HG03039 (cell line): ENCODE results near the gene KRCC1.
"Not testable (repeated sequence)": the region's sequence is repeated elsewhere in the genome, so short reads cannot be mapped to it uniquely, and the experiment has no call there.

ENCODE experiments used
- ATAC-seq: cut with Tn5 transposase; IDR thresholded peaks from one replicate; pipeline ENCODE4 v1.9.1; 2021; ENCODE audit warnings: mild to moderate bottlenecking, moderate library complexity; ENCODE audit not compliant: unreplicated experiment

The KRCC1 gene

DNA sequence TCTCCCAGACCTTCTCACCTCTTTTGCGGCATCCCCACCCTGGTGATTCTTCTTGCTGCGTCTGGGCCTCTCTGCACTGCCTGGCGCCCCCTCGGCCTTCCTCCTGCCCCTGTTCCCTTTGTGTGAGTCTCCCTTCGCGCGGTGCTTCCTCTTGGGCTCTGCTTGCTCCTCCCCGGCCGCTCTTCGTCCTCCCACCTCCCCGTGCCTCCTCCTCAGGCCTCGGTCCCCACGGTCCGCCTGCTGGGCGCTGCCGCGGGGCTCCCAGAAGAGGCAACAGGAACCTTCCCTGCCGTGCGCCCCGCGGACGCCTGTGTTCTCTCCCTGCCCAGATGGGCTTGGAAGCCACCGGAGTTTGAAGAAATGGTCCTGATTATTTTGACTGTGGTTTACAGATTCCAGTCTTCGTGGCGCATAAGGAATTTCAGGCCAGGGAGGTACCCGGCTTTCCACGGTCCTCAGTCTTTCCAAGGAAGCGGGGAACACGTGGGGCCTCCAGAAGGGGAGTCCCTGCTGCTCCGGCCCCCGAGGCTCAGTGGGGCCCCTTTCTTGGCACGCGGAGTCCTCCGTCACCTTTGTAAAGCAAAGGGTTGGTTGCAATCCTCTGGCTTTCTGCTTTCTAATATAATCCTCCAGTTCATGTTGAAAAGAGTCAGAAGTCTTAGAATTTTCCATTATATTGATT, 52.4 kb downstream of the KRCC1 start:
- no peak for ATAC-seq

DNA sequence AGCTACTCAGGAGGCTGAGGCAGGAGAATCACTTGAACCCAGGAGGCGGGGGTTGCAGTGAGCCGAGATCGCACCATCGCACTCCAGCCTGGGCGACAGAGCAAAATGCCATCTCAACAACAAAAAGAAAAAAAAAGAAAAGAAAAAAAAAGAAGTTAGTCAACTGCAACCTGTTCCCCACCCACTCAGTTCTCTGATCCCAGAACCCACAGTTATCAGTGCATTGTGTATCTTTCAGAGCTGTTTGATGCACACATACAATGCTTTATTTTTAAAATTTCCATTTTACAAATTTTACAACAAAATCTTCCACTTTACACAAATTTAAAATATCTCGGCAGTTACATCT, 53.2 kb downstream of the KRCC1 start:
- ATAC-seq, result no peak

DNA sequence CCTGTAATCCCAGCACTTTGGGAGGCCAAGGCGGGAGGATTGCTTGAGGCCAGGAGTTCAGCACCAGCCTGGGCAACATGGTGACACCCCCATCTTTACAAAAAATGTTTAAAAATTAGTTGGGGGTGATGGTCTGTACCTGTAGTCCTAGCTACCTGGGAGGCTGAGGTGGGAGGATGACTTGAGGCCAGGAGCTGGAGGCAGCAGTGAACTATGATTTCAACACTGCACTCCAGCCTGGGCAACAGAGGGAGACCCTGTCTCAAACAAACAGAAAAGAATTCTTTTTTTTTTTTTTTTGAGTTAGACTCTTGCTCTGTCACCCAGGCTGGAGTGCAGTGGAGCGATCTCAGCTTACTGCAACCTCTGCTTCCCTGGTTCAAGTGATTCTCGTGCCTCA, 55.1 kb downstream of the KRCC1 start:
- not testable (repeated sequence) for ATAC-seq

DNA sequence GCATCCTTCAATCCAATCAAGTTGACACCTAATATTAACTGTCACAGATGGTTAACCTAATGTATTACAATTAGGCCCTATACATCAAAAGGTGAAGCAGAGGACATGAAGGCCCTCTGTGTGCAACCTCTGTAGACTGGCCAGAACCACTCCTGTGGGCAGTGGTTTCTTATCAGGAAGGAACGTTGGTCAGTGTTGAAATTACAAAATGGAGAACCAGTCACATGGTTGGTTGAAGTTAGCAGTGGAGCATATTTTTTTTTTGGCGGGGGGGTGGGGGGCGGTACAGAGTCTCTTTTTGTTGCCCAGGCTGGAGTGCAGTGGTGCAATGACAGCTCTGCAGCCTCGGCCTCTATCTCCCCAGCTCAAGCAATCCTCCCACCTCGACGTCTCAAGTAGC, 59.0 kb downstream of the KRCC1 start:
- no peak for ATAC-seq

DNA sequence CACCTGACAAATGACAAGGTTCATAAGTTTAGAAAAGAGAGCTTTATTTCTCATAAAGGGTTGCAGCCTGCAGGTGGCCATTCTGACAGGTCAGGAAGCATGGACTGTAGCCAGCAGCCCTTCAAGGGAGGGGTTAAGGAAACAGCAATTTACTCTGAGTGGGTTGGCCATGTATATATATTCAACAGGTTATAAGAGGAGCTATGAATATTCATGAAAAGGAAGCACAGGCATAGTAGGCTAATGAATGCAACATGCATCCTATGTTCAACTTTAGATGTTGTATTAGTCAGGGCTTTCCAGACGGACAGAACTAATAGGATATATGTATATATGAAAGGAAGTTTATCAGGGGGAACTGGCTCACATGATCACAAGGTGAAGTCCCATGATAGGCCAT, 59.8 kb downstream of the KRCC1 start:
- ATAC-seq, result no peak

DNA sequence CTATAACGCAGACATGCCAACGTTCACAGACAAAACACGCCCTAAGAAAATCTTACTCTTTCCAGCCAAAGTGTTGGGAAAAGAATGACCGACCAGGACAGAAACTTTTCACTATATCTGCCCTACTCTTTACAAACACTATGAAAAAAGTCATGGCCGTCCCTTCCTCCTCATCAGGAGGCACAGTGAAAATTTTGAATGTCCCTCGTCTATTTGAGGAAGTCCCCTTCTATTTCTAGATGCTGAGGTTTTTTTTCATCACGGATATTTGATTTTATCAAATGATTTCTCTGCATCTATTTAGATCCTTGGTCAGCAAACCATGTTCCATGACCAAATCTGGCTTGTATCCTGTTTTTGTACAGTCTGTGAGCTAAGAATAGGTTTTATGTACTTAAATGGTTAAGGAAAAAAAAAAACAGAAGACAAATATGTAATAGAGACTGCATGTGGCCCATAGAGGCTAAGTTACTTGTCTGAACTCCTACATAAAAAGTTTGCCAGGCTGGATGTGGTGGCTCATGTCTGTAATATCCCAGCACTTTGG, 61.2 kb downstream of the KRCC1 start:
- ATAC-seq, result not testable (repeated sequence)

DNA sequence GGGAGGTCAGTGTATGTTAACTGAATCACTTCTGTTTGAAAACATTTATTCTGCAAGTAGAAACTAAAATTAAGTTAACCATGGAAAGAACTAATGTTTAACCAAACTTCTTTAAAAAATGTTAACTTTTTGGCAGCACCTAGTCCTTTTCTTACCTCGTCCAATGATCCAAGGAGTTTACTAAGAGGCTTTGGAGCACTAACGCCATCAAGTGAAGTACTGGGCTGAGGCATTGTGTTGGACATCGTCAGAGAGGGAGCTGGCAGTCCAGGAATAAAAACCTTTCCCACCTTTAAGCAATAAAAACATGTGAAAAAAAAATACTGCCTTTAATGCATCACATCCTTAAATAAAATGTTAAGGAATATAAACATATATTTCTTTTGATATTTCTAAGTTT, 63.0 kb downstream of the KRCC1 start:
- not testable (repeated sequence) for ATAC-seq

DNA sequence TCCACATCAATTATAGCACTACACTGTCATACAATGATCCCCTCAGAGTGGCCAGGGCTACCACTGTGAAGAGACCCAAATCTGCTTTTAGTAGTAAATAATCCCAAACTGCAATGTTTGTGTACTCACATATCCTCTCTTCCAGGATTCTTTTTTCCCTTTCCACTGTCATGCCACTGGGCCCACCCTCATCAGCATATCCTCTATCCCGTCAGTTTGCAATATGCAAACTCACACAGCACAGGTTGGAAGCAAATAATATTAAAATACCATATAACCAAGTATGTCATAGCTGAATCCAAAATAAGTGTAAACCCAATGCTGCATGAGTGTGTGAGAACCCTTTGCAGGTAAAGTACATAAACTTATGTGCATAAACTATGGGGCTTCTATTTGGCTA, 68.1 kb downstream of the KRCC1 start:
- not testable (repeated sequence) for ATAC-seq

DNA sequence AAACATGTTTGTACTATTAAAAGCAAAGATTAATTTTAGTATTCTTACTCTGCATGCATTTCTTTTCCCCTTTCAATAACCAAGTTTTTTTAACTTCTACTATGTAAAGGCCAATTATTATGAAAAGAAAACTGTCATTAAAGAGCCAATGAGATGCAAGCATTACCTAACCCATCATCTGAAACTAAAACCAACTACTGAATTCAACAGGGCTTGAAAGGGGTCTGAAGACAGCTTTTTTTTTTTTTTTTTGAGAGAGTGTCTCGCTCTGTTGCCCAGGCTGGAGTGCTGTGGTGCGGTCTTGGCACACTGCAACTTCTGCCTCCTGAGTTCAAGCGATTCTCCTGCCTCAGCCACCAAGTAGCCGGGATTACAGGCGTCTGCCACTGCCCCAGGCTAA, 69.7 kb downstream of the KRCC1 start:
- ATAC-seq, result not testable (repeated sequence)

DNA sequence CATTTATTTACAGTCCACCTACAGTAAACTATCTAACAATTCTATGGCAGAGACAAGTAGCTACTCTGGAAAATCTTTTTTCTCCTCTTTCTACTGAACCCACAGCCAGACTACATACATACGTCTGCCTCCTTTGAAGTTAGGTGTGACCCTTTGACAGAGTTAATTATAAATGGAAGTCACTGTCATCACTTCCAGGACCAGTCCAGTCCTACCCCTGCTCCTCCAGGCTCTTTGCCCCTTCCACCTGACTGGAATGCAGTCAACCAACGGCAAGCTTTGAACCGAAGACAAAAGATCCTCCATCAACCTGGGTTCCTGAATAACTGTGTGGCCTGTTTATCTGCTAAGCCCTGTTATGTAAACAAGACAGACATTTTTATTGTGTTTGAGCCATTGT, 74.4 kb downstream of the KRCC1 start:
- ATAC-seq, result not testable (repeated sequence)
